ENCODE results near the gene DCDC2C.
"Not testable (repeated sequence)": the region's sequence is repeated elsewhere in the genome, so short reads cannot be mapped to it uniquely, and the experiment has no call there.

DCDC2C gene

GRCh38 chr2:3703236-3703756, at the start of gene DCDC2C:
Gene DCDC2C, plus strand, starts transcription at chr2:3703575. Its CDS starts 177 bp downstream, at chr2:3703752.
- DNase-seq (ENCODE audit: low spot score) = no peak

- DNase-seq (ENCODE audit: low spot score) = no peak
Measured at GRCh38 chr2:3654011-3654410, 49.4 kb upstream of the DCDC2C start.

- no peak for DNase-seq (ENCODE audit: low spot score)
Measured at GRCh38 chr2:3654531-3655225, 48.7 kb upstream of the DCDC2C start.

GRCh38 chr2:3655871-3656761, 47.3 kb upstream of the DCDC2C start:
- DNase-seq (ENCODE audit: low spot score) = no peak

- no peak for DNase-seq (ENCODE audit: low spot score)
Measured at GRCh38 chr2:3656762-3657721, 46.3 kb upstream of the DCDC2C start.

- DNase-seq (ENCODE audit: low spot score) = no peak
Measured at GRCh38 chr2:3657881-3658280, 45.5 kb upstream of the DCDC2C start, which contains the start of gene ALLC. Gene ALLC, plus strand, starts transcription at chr2:3658200. Its CDS starts 12,958 bp downstream, at chr2:3671158.

- peak; percentile 66 for DNase-seq (ENCODE audit: low spot score)
Measured at GRCh38 chr2:3659447-3660432, 43.6 kb upstream of the DCDC2C start.

- not testable (repeated sequence) for DNase-seq (ENCODE audit: low spot score)
Measured at GRCh38 chr2:3660640-3661039, 42.7 kb upstream of the DCDC2C start.

GRCh38 chr2:3661149-3661660, 42.2 kb upstream of the DCDC2C start:
- no peak for DNase-seq (ENCODE audit: low spot score)

- DNase-seq (ENCODE audit: low spot score) = no peak
Measured at GRCh38 chr2:3662239-3662638, 41.1 kb upstream of the DCDC2C start.

- DNase-seq (ENCODE audit: low spot score) = no peak
Measured at GRCh38 chr2:3664118-3664517, 39.3 kb upstream of the DCDC2C start.

- DNase-seq (ENCODE audit: low spot score) = no peak
Measured at GRCh38 chr2:3664925-3665324, 38.5 kb upstream of the DCDC2C start.

GRCh38 chr2:3665886-3666612, 37.3 kb upstream of the DCDC2C start:
- peak; percentile 11 for DNase-seq (ENCODE audit: low spot score)

- no peak for DNase-seq (ENCODE audit: low spot score)
Measured at GRCh38 chr2:3666613-3666975, 36.8 kb upstream of the DCDC2C start.

GRCh38 chr2:3667151-3667631, 36.2 kb upstream of the DCDC2C start:
- no peak for DNase-seq (ENCODE audit: low spot score)

GRCh38 chr2:3669656-3670055, 33.7 kb upstream of the DCDC2C start:
- DNase-seq (ENCODE audit: low spot score) = no peak

- DNase-seq (ENCODE audit: low spot score) = no peak
Measured at GRCh38 chr2:3670376-3670775, 33.0 kb upstream of the DCDC2C start.

GRCh38 chr2:3670941-3671340, 32.4 kb upstream of the DCDC2C start:
- no peak for DNase-seq (ENCODE audit: low spot score)

- no peak for DNase-seq (ENCODE audit: low spot score)
Measured at GRCh38 chr2:3672861-3673678, 30.3 kb upstream of the DCDC2C start.
